K562 (cell line): Measurements from ENCODE around the gene EXOSC1. TPM values are rescaled to one million over a fixed set of nuclear protein-coding genes. Genes with fewer than 3 reads are reported as not detected.

ENCODE experiments used
- CTBP1 ChIP-seq: fragments of 450-650 bp; IDR thresholded peaks from 2 replicates; pipeline ENCODE4 v1.6.1; 2016; ENCODE audit warnings: borderline replicate concordance
- NR3C1 ChIP-seq: sonication (generic); formaldehyde crosslinking; IDR thresholded peaks from 2 replicates; pipeline ENCODE4 v1.8.1; 2022; ENCODE audit warnings: missing genetic modification reagents
- PKNOX1 ChIP-seq: fragments of 450-650 bp; IDR thresholded peaks from 2 replicates; pipeline ENCODE4 v1.6.1; 2016
- RBM25 ChIP-seq: fragments of 200-400 bp; formaldehyde crosslinking; IDR thresholded peaks from 2 replicates; pipeline ENCODE4 v1.6.1; 2018; ENCODE audit warnings: low read length, low read depth, moderate library complexity; ENCODE audit not compliant: severe bottlenecking
- TRIM25 ChIP-seq: fragments of 450-650 bp; IDR thresholded peaks from 2 replicates; pipeline ENCODE4 v1.7.0; 2016; ENCODE audit warnings: borderline replicate concordance
- ZNF134 ChIP-seq: fragments of 250-450 bp; sonication (Bioruptor Pico); conservative IDR thresholded peaks from 2 replicates; pipeline ENCODE4 v1.4.0; 2020
- ZNF197 ChIP-seq: fragments of 200-800 bp; sonication (Bioruptor generic); IDR thresholded peaks from 2 replicates; pipeline ENCODE4 v1.6.1; 2016; ENCODE audit warnings: low read depth, missing genetic modification characterization, missing compliant biosample characterization
- ZNF431 ChIP-seq: sonication (generic); formaldehyde crosslinking; IDR thresholded peaks from 2 replicates; pipeline ENCODE4 v1.8.0; 2022; ENCODE audit warnings: mild to moderate bottlenecking, missing genetic modification reagents
- ZNF695 ChIP-seq: fragments of 450-650 bp; formaldehyde crosslinking; IDR thresholded peaks from 2 replicates; pipeline ENCODE4 v1.4.0; 2020; ENCODE audit warnings: mild to moderate bottlenecking, moderate library complexity
- polyA plus RNA-seq, 8 experiments: library from polyadenylated mRNA; depleted of rRNA in 4 of 8; stranded (reverse) in 5 of 8; unstranded in 3 of 8; fragments of >200 nt; fragmentation: Nextera tagmentation in 2 of 8; fragmentation: Illumina TruSeq in 1 of 8; extraction: Ambion mirVana in 2 of 8; extraction: Trizol in 1 of 8; gene quantifications; 2 replicates each; pipeline versions ENCODE4 v1.2.1 to v1.2.3, GENCODE V29; 2011 to 2014; ENCODE audit warnings: inconsistent platforms in 1 of 8, missing spikeins in 1 of 8
- total RNA-seq, 7 experiments: library from RNA; depleted of rRNA in 6 of 7; stranded (reverse); fragments of >200 nt in 6 of 7; fragmentation: Illumina TruSeq in 2 of 7; extraction: Trizol in 2 of 7; gene quantifications; 2 replicates each; pipeline versions ENCODE4 v1.2.1 to v1.2.3, GENCODE V29; 2011 to 2021; ENCODE audit warnings: low replicate concordance in 1 of 7
- TF ChIP-seq, protein P1 (sequence below): sonication (generic); formaldehyde crosslinking; IDR thresholded peaks from 2 replicates; pipeline ENCODE4 v1.8.0; 2022; ENCODE audit warnings: mild to moderate bottlenecking, missing genetic modification reagents
- TF ChIP-seq, protein P2 (sequence below): fragments of 450-650 bp; IDR thresholded peaks from 2 replicates; pipeline ENCODE4 v1.6.1; 2016; ENCODE audit warnings: antibody characterized with exemption

EXOSC1 gene
- total and polyA plus RNA-seq, 9 of the 15 experiments (the other 6 are each of a cell fraction or from before 2014, with no cell fraction given): 44.3 to 117 (median 67.0) TPM

DNA sequence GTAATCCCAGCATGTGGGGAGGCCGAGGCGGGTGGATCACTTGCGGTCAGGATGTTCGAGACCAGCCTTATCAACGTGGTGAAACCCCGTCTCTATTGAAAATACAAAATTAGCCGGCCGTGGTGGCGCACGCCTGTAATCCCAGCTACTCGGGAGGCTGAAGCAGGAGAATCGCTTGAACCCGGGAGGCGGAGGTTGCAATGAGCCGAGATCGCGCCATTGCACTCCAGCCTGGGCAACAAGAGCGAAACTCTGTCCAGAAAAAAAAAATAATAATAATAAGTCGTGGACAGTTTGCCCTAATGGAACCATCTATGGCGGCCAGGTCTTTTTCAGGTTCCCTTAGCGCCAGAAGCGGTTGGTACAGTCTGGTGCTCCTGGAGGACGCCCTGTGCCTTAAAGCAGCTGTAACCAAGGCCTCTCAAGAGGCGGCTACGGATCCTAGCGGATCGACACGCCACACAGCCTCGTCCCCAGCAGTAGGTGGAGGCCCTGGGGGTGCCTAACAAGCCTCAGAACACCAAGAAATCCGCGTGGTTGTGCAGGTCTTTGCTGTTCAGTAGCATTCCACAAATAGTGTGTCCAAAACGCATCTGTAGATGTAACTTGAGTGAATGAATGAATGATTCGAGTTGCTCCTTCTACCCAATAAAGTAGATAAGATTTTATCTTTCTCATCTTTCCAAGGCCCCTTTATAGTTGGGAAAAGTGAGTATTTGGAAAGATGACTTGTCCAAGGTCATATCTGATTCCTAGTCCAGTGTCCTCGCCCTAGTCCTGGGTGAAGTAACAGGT is 18.8 kb downstream of the EXOSC1 start (continued):
- TF ChIP-seq, protein P1, sequence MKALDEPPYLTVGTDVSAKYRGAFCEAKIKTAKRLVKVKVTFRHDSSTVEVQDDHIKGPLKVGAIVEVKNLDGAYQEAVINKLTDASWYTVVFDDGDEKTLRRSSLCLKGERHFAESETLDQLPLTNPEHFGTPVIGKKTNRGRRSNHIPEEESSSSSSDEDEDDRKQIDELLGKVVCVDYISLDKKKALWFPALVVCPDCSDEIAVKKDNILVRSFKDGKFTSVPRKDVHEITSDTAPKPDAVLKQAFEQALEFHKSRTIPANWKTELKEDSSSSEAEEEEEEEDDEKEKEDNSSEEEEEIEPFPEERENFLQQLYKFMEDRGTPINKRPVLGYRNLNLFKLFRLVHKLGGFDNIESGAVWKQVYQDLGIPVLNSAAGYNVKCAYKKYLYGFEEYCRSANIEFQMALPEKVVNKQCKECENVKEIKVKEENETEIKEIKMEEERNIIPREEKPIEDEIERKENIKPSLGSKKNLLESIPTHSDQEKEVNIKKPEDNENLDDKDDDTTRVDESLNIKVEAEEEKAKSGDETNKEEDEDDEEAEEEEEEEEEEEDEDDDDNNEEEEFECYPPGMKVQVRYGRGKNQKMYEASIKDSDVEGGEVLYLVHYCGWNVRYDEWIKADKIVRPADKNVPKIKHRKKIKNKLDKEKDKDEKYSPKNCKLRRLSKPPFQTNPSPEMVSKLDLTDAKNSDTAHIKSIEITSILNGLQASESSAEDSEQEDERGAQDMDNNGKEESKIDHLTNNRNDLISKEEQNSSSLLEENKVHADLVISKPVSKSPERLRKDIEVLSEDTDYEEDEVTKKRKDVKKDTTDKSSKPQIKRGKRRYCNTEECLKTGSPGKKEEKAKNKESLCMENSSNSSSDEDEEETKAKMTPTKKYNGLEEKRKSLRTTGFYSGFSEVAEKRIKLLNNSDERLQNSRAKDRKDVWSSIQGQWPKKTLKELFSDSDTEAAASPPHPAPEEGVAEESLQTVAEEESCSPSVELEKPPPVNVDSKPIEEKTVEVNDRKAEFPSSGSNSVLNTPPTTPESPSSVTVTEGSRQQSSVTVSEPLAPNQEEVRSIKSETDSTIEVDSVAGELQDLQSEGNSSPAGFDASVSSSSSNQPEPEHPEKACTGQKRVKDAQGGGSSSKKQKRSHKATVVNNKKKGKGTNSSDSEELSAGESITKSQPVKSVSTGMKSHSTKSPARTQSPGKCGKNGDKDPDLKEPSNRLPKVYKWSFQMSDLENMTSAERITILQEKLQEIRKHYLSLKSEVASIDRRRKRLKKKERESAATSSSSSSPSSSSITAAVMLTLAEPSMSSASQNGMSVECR (CRISPR knock-in tag): peak; percentile 39; the same call in 1 of the 2 replicates
- no peak for TF ChIP-seq NR3C1 (CRISPR knock-in tag)
- no peak for TF ChIP-seq ZNF197
- no peak for TF ChIP-seq ZNF695 (CRISPR knock-in tag)
- TF ChIP-seq ZNF431 (CRISPR knock-in tag): no peak
- TF ChIP-seq CTBP1: peak; percentile 13; the same call in 1 of the 2 replicates
- TF ChIP-seq PKNOX1: no peak
- TF ChIP-seq RBM25: peak; percentile 9
- TF ChIP-seq ZNF134 (CRISPR knock-in tag): no peak
- no peak for TF ChIP-seq TRIM25
- TF ChIP-seq, protein P2, sequence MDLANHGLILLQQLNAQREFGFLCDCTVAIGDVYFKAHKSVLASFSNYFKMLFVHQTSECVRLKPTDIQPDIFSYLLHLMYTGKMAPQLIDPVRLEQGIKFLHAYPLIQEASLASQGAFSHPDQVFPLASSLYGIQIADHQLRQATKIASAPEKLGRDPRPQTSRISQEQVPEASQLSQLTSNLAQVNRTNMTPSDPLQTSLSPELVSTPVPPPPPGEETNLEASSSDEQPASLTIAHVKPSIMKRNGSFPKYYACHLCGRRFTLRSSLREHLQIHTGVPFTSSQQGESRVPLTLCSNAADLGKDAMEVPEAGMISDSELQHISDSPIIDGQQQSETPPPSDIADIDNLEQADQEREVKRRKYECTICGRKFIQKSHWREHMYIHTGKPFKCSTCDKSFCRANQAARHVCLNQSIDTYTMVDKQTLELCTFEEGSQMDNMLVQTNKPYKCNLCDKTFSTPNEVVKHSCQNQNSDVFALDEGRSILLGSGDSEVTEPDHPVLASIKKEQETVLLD: no peak
